IPS-11a (cell line): ENCODE results near the gene GLRA3.
"Not testable (repeated sequence)": the region's sequence is repeated elsewhere in the genome, so short reads cannot be mapped to it uniquely, and the experiment has no call there.

Experiments
- H3K4me3 ChIP-seq: one replicate; pipeline ENCODE4 v1.5.1; 2013; ENCODE audit warnings: low read depth, low read length, control low read depth

Gene GLRA3

DNA sequence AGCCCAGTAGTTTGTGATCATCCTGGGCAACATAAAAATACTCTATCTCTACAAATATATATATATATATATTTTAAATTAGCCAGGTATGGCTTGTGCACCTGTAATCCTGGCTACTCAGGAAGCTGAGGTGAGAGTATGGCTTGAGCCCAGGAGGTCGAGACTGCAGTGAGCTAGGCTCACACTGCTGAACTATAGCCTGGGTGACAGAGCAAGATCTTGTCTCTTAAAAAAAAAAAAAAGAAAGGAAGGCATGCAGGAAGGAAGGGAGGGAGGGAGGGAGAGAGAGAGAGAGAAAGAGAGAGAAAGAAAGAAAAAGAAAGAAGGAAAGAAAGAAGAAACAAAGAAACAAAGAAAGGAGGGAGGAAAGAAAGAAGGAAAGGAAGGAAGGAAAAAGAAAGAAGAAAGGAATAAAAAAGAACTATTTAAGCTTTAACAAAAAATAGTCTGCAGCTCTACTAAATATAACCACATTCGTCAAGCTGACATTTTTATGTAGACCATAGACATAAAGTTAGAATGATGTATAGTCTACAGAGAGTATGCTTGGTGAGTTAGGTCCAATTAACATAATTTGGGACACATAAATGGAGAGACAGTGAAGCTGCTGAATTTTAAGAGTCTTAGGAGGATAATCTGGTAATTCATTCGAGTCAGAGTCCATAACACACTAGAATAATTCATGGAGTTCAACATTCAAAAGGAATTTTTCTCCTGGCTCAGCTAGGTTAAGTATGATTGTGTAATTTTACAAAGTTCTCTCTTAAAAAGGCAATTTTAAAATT, 111.9 kb downstream of the GLRA3 start:
- H3K4me3 ChIP-seq, result no peak overlapping the region

- no peak overlapping the region for H3K4me3 ChIP-seq
Measured at GRCh38 chr4:174714393-174715211, 114.4 kb downstream of the GLRA3 start.

- H3K4me3 ChIP-seq, result no peak overlapping the region
Measured at GRCh38 chr4:174713821-174714220, 115.2 kb downstream of the GLRA3 start.

DNA sequence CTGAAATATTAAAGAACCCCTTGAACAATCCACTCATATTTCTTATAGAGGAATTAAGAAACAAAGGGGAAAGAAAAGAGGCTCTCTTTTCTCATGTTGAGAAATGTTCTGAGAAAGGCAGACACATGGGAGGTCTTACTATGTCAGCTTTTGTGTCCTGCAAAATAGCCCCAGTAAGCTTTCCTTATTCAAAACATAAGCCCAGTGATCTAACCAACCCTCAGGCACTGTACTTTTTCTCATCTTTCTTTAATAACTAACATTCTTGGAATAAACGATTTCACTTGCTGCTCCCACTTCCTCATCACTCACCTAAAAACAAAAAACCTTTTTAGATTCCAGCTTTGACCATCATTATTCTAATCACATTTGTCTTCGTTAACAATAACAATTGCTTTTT, 115.9 kb downstream of the GLRA3 start:
- no peak overlapping the region for H3K4me3 ChIP-seq

DNA sequence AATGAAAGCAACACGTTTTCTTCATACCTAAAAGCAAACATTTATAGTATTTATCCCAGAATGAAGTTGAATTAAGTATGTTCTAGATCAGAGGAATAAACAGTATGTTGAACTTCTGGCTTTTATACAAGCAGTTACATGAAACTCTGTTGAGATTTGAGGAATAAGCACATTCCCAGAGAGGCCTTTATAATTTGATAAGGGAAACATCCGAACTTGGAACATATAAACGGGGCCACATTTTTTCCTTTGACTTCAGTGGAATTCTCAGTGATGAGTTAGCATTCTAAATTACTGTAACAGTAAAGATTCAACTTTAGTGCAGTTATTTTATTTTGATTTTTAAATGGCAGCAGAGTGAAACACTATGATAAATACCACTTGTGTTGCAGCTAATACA, 119.5 kb downstream of the GLRA3 start:
- H3K4me3 ChIP-seq, result no peak overlapping the region

DNA sequence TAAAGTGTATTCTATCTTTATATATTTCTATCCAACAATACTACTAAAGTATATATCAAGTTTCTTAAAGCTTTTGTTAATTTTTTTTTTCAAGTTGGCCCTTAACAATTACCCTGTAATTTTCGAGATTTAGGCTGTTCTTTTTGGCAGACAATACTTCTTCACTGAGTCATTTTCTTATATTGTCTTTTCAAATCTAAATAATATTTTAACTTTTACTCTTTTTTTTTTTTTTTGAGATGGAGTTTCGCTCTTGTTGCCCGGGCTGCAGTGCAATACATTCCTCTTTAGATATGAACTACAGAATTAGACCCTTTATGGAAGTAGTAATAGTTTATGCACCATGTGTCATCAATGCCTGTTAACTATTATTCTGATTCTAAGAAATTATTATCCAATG, 120.7 kb downstream of the GLRA3 start:
- no peak overlapping the region for H3K4me3 ChIP-seq

DNA sequence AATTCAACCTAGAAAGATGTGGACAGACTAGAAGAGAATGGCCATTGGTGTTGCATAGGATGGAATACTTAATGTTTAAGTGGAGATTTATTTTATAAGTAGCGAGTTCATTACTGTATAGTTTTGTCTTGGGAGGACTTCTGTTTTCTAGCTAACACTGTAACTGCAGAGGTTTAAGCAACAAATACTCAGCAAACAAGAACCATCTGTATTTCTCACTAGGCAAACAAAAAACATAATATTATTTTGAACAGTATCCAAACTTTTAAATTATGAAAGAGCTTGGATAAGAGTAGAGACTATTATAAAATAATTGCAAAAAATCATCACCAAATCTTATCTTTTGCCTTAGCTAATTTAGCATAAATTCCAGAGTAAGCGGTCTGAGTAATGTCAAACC, 121.1 kb downstream of the GLRA3 start:
- no peak overlapping the region for H3K4me3 ChIP-seq

GRCh38 chr4:174707051-174707676, 121.9 kb downstream of the GLRA3 start:
- no peak overlapping the region for H3K4me3 ChIP-seq

DNA sequence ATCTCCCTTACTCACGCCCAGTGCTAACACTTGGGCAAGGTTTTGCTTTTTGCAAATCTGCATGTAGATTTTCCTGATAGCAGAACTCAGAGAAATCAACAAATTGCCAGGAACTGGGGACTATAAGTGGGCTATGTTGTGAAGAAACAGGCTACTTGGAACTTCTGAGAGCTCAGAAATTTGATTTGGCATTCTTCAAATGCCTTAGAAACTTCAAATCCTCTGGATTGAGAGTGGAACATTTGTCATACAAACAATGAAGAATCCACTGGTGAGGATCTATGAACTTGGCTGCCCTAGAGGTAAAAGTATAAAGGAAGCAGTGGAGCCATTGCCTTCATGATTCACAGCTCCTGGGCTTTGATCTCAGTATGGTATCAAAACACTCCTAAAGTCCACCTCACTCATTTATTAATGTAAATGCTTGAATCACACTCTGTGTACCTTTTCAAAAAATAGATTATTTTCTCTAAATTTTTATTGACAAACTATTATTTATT, 126.0 kb downstream of the GLRA3 start:
- H3K4me3 ChIP-seq, result no peak overlapping the region

DNA sequence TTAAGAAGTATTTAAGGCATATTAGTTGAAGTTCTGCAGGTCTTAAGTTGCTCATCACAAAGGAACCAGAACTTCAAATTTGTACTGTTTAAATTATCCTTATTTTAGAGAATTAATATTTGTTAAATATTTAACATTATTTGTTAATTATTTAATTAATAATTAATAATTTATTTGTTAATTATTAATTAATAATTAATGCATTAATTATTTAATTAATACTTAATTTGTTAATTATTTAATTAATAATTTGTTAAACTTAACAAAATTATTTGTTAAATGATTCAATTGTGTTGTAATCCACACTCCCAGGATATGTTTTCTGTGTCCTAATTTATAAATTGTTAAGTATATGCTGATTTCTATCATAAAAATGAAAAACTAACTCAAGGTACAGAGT, 129.4 kb downstream of the GLRA3 start:
- H3K4me3 ChIP-seq, result no peak overlapping the region

GRCh38 chr4:174697896-174698295, 131.2 kb downstream of the GLRA3 start:
- H3K4me3 ChIP-seq, result no peak overlapping the region

GRCh38 chr4:174697202-174697601, 131.8 kb downstream of the GLRA3 start:
- H3K4me3 ChIP-seq, result no peak overlapping the region

DNA sequence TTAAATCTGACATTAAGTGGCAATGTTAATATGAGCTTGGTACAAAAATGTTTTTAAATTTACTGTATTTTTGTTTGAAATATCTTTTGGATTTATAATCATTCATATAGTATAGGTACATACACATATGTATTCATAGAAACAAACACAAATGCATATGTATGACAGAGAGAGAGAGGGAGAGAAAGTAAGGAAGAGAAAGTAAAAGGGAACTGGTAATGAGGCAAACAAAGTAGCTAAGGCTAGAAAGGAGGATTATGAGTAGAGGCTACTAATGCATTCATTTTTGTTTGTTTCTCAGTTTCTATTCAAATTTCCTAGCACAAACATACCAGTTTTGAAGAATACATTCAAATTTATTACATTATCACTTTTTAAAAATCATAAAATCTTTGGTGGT, 132.4 kb downstream of the GLRA3 start:
- no peak overlapping the region for H3K4me3 ChIP-seq

DNA sequence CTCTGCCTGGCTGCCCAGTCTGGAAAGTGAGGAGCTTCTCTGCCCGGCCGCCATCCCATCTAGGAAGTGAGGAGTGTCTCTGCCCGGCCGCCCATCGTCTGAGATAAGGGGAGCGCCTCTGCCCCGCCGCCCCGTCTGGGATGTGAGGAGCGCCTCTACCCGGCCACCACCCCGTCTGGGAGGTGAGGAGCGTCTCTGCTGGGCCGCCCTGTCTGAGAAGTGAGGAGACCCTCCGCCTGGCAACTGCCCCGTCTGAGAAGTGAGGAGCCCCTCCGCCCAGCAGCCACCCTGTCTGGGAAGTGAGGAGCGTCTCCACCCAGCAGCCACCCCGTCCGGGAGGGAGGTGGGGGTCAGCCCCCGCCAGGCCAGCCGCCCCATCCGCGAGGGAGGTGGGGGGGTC, 137.2 kb downstream of the GLRA3 start:
- H3K4me3 ChIP-seq, result not testable (repeated sequence)

DNA sequence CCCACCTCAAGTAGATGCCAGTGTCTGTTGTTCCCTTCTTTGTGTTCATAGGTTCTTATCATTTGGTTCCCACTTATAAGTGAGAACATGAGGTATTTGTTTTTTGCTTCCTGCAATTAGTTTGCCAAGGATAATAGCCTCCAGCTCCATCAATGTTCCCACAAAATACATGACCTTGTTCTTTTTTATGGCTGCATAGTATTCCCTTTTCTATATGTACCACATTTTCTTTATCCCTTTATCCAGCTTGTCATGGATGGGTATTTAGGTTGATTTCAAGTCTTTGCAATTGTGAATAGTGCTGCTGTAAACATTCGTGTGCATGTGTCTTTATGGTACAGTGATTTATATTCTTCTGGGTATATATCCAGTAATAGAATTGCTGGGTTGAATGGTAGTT, 138.4 kb downstream of the GLRA3 start:
- H3K4me3 ChIP-seq, result no peak overlapping the region

DNA sequence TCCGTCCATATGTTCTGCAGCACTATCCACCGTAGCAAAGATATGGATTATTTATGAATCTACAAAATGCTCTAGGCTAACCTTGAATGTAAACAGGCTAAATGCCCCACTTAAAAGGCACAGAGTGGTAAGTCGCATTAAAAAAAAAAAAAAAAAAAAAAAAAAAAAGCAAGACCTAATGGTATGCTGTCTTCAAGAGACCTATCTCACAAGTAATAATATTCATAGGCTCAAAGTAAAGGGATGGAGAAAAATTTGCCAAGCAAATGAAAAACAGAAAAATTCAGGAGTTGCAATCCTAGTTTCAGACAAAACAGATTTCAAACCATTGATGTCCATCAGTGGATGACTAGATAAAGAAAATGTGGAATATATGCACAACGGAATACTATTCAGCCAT, 139.4 kb downstream of the GLRA3 start:
- no peak overlapping the region for H3K4me3 ChIP-seq

DNA sequence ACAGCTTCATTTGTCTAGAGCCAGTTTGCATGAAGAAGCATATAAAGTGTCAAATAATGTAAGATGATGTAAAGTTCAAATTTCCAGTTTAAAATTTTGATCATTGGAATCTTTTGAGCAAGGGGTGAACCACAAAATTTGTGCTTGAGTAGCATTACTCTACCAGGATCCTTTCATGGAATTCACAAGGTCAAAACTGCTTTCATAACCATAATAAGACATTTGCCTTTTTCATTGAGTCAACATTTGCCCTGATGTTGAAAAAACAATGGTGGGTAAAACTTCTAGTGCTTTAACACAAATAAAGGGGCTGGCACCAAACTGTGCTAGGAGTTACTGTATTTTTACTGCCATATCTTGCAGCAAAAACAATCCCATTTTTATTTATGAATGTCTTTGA, 142.2 kb downstream of the GLRA3 start:
- H3K4me3 ChIP-seq, result no peak overlapping the region

GRCh38 chr4:174681723-174682300, 147.2 kb downstream of the GLRA3 start:
- no peak overlapping the region for H3K4me3 ChIP-seq

- H3K4me3 ChIP-seq, result no peak overlapping the region
Measured at GRCh38 chr4:174674305-174674840, 154.7 kb downstream of the GLRA3 start.

GRCh38 chr4:174673865-174674264, 155.2 kb downstream of the GLRA3 start:
- H3K4me3 ChIP-seq, result no peak overlapping the region

GRCh38 chr4:174672276-174672675, 156.8 kb downstream of the GLRA3 start:
- no peak overlapping the region for H3K4me3 ChIP-seq
